Upper lobe of left lung (tissue), 4 donors: Measurements from ENCODE around the gene MLC1.

Experiments
- POLR2A ChIP-seq, 4 donors: fragments of 450-650 bp; IDR thresholded peaks; one replicate each; pipeline ENCODE4 v1.5.1; 2016 to 2017; ENCODE audit warnings: antibody characterized with exemption in 4 of 4, mild to moderate bottlenecking in 2 of 4
- TF ChIP-seq, protein P1 (sequence below), 6 experiments: fragments of 450-650 bp in 4 of 6; fragments of 200-600 bp in 2 of 6; sonication (generic) in 2 of 6; IDR thresholded peaks; one replicate each; pipeline ENCODE4 v1.5.1; 2016 to 2019; ENCODE audit warnings: antibody characterized with exemption in 6 of 6

- no peak for TF ChIP-seq POLR2A (IDR thresholded peaks at IDR 0.05)
- TF ChIP-seq, protein P1, sequence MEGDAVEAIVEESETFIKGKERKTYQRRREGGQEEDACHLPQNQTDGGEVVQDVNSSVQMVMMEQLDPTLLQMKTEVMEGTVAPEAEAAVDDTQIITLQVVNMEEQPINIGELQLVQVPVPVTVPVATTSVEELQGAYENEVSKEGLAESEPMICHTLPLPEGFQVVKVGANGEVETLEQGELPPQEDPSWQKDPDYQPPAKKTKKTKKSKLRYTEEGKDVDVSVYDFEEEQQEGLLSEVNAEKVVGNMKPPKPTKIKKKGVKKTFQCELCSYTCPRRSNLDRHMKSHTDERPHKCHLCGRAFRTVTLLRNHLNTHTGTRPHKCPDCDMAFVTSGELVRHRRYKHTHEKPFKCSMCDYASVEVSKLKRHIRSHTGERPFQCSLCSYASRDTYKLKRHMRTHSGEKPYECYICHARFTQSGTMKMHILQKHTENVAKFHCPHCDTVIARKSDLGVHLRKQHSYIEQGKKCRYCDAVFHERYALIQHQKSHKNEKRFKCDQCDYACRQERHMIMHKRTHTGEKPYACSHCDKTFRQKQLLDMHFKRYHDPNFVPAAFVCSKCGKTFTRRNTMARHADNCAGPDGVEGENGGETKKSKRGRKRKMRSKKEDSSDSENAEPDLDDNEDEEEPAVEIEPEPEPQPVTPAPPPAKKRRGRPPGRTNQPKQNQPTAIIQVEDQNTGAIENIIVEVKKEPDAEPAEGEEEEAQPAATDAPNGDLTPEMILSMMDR (IDR thresholded peaks at IDR 0.05), result no peak
Observed at GRCh38 chr22:50063589-50064393, 21.4 kb downstream of the MLC1 start.
